ENCODE results near the gene EPS15.

EPS15 gene

GRCh38 chr1:51509773-51510172, 9.3 kb downstream of the EPS15 start (continued):
- TF ChIP-seq PRDM6 (tag by site-specific recombination; IDR thresholded peaks at IDR 0.05) (peak; percentile 67; the same call in 1 of the 2 replicates), ZNF398 (tag by site-specific recombination; IDR thresholded peaks at IDR 0.05) (no peak), ZNF19 (tag by site-specific recombination; IDR thresholded peaks at IDR 0.05; ENCODE audit: low read depth) (no peak), MYNN (tag by site-specific recombination; IDR thresholded peaks at IDR 0.05; ENCODE audit: borderline replicate concordance) (no peak), ZNF184 (tag by site-specific recombination; IDR thresholded peaks at IDR 0.05) (no peak), ZBTB7A (tag by site-specific recombination; IDR thresholded peaks at IDR 0.05; ENCODE audit: low read depth) (no peak), ZNF664 (tag by site-specific recombination; IDR thresholded peaks at IDR 0.05) (no peak), ZFP37 (tag by site-specific recombination; IDR thresholded peaks at IDR 0.05) (no peak), ZNF280D (tag by site-specific recombination; IDR thresholded peaks at IDR 0.05) (no peak), ZNF18 (tag by site-specific recombination; IDR thresholded peaks at IDR 0.05) (0 out of 2 replicates have a peak, but pooled peaks have one; percentile 19), FEZF1 (tag by site-specific recombination; IDR thresholded peaks at IDR 0.05) (peak; percentile 57), ZNF292 (tag by site-specific recombination; IDR thresholded peaks at IDR 0.05; ENCODE audit: borderline replicate concordance, low read depth) (no peak), ZNF449 (tag by site-specific recombination; IDR thresholded peaks at IDR 0.05) (no peak), TCF7L2 (IDR thresholded peaks at IDR 0.05; ENCODE audit: borderline replicate concordance, low read depth, low read length) (no peak), PRDM1 (tag by site-specific recombination; IDR thresholded peaks at IDR 0.05) (0 out of 2 replicates have a peak, but pooled peaks have one; percentile 14), ZNF174 (tag by site-specific recombination; IDR thresholded peaks at IDR 0.05) (no peak), ZBTB17 (tag by site-specific recombination; IDR thresholded peaks at IDR 0.05) (peak; percentile 88), ZNF394 (tag by site-specific recombination; IDR thresholded peaks at IDR 0.05; ENCODE audit: borderline replicate concordance) (no peak), ZNF302 (tag by site-specific recombination; IDR thresholded peaks at IDR 0.05; ENCODE audit: low read depth) (no peak), ZBTB48 (tag by site-specific recombination; IDR thresholded peaks at IDR 0.05) (no peak), ZNF473 (tag by site-specific recombination; IDR thresholded peaks at IDR 0.05) (no peak)
